Activated CD4-positive, alpha-beta T cell treated with anti-CD3 and anti-CD28 coated beads for 4 hours (primary cell): Measurements from ENCODE around the gene APOBEC3B.
"Not testable (repeated sequence)": the region's sequence is repeated elsewhere in the genome, so short reads cannot be mapped to it uniquely, and the experiment has no call there.

Source experiments
- DNase-seq, 2 donors: peaks; one replicate each; pipeline ENCODE4 v3.0.0-alpha.2; 2020

The APOBEC3B gene

DNA sequence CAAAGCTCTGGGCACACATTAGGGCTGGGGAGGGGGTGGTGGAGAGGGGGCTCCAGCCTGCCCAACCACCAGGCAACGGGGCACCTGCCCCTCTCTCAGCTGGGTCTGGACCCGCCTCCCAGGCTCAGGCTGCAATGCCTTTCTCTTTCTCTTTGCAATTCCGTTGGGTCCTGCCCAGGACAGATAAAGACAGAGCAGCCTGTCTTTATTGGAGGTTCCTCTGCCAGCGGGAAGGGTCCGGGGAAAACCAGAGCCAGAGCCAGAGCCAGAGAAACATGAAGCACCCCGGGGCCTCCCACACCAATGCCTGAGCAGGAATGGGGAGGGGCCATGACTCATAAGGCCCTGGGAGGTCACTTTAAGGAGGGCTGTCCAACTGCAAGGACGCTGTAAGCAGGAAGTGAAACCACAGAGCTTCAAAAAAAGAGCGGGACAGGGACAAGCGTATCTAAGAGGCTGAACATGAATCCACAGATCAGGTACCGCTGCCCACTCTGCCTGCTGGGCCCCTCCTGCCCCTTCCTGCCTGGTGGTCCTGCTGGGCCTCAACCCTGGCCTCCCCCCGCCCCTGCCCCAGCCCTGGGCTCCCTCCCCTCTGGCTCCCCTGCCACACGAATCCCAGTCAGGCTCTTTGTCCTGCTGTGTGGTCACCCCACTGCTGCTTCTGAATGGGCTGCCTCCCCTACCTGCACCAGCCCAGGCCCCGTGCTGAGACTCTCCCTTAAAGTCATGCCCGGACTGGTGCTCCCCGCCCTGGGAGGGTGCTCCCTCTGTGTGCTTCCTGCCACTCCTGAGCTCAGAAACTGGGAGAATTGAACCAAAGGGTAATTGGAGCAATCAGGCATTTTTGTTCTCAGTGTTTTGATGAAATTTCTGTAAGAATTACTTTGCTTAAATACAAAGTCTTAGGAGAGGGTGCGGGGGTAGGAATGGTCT, at the start of gene APOBEC3B:
TSS of gene APOBEC3B (plus strand) at position 356 of the 936 bp plus-strand sequence. CDS start at position 463, 107 bp downstream.
- DNase-seq, result peak; percentile 42 to 56

DNA sequence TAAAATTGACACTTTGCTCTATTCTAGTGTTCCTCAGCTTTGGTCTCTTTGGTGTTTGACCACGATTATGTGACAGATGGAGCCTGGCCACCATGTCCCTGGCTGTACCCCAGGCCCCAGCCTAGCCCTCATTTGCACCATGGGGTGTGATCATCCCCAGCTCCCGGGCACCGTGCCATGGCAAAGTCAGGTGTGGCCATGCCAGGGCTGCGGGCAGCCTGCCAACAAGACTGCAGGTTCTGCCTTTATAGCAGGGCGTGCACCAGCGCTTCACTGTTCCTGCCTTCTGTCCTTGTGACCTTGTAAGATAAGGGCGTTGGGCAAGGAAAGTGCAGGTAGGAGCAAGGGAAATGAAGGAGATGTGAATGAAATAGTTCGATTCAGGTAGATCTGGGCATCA, 47.1 kb upstream of the APOBEC3B start:
- no peak for DNase-seq

DNA sequence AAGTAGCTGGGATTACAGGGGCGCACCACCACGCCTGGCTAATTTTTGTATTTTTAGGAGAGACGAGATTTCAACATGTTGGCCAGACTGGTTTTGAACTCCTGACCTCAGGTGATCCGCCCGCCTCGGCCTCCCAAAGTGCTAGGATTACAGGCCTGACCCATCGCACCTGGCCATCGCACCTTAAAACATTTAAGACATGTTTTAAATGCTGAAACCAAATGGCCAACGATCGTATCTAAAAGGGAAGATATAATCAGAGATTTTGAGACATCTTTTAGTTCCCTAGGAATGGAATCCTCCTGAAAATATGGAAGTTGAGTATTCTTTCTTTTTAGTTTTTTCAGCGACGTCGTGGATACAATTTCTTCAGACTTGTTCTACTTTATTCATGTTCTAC, 46.5 kb upstream of the APOBEC3B start:
- DNase-seq, result no peak

DNA sequence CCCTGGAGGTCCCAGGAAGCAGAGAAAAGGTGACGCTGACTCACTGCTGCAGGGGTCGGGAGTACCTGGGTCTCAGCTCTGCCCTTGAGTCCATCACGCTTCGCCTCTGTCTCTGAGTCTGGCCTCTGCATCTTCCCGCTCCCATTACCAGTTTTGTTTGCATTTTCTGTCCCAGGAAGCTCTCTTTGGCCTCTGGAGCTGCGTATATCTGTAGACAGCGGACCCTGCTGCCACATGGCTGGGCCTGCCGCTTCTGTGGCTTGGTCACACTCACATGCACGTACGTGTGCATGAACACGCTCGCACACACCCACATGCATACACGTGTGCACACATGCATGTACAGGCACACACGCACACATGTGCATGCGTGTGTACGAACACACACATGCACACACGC, 45.6 kb upstream of the APOBEC3B start:
- DNase-seq, result no peak

DNA sequence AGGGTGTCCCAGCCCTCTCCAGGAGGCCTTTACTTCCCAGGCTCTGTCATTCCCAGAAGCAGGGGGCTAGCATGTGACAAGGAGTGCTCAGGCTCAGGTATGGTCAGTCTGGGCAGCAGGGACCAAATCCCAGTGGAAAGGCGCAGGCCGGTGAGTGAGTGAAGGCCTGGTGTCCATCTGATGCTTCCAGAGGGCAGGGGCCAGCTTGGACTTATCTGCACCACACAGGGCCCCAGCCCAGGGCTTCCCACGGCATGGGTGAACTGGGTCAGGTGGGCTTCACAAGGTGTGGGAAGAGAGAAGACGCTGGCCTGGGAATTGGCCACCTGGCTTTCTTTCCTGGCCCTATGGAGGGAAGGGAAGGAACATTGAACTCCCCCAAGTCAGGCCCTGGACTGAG, 45.1 kb upstream of the APOBEC3B start:
- no peak for DNase-seq

DNA sequence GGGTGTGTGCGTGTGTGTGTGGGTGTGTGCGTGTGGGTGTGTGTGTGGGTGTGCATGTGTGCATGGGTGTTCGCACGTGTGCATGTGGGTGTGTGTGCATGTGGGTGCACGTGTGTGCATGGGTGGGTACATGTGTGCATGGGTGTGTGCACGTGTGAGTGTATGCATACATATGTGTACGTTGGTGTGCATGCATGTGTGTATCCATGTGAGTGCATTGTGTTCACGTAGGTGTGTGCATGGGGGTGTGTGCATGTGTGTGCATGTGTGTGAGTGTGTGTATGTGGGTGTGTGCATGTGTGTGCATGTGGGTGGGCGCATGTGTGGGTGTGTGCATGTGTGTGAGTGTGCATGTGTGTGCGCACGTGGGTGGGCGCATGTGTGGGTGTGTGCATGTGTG, 44.6 kb upstream of the APOBEC3B start:
- no peak for DNase-seq

DNA sequence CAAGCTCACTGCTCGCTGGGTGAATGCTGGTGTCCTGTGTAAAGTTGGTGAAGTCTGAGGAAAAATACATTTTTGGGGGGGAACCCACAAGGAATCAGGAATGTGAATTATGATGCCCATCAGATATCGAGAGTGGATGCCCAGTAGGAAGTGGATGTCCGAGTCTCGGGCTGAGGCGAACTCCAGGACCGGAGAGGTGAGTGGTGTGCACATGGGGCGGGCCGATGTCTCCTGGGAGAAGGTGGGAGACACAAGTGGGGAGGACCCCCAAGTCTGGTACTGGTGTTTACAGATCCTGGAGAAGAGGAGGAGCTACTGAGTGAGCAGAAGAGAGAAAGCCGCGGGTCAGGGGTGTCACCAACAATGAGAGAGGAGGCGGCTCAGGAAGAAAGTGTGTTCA, 43.9 kb upstream of the APOBEC3B start:
- DNase-seq, result no peak

DNA sequence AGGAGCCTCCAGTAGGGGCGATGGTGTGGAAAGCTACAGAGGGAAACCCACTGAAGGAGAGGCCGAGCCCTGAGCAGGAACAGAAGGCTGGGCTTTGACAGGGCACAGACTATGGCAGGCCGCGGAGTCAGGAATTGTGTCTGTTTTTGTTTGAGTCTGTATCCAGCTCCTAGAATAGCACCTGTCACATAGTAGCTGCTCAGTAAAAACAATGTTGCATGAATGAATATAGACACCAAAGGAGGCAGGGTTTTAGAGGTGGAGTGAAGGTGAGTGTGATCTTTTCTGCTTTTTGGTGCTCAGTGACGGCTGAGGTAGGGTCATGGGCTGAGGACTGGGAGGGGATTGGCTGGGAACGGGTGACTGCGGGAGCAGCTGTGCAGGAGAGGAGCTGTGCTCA, 43.2 kb upstream of the APOBEC3B start:
- DNase-seq, result no peak

DNA sequence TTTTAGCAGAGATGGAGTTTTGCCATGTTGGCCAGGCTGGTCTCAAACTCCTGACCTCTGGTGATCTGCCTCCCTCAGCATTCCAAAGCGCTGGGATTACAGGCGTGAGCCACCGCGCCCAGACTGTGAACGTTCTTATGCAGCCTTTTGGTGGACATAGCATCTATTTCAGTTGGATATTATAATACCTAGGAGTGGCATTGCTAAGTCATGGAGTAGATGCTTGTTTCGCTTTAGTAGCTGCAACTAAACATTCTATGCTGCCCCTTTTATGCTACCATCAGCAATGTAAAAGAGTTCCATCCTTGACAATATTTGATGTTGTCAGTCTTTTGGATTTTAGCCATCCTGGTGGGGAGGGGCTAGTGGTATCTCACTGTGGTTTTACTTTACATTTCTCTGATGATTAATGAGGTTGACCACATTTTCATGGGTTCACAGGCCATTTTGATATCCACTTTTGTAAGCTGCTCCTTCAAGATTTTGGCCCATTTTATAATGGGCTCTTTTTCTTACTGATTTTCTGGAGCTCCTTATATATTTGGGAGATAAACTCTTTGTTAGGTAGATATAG, 41.2 kb upstream of the APOBEC3B start:
- no peak for DNase-seq

DNA sequence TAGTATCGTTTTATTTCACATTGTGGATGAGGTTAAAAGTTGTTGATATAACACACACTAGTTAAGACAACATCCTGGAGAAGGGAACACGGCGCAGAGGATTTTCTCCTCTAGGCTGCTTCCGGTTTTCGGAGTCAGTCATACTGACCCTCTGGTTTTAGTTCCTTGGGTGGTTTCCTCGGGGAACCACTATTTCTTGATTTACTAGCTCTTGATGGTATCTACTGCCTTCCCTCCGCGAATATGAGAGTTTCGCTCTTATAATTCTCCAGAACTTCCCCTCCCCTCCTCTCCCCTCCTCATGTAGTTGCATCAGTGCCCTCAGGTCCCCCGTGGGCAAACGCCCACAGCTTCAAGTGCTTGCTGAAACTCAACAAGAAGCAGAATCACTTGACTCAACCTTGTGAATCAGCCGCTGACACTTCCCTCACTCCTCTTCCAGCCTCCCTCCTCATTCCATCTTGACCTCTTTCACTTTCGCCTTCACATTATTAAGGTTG, 40.6 kb upstream of the APOBEC3B start:
- DNase-seq, result peak; percentile 69 to 75

DNA sequence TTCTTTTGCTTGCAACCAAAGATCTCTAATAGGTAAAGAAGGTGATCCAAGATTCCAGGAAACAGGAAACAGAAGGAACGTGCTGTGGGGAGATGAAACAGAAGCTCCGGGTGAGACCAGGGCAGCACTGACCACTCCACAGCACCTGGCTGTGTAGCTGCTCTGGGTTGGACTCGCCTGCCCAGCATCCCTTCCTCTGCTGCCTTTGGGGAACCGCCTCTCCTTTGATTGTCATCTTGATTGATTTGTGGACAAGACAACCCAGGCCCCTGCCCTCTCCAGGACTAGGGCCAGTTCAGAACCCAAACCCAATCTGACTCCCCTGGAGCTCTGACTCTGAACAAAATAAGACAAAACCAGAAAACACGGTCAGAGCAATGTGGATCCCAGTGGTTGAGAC, 39.4 kb upstream of the APOBEC3B start:
- DNase-seq, result no peak

DNA sequence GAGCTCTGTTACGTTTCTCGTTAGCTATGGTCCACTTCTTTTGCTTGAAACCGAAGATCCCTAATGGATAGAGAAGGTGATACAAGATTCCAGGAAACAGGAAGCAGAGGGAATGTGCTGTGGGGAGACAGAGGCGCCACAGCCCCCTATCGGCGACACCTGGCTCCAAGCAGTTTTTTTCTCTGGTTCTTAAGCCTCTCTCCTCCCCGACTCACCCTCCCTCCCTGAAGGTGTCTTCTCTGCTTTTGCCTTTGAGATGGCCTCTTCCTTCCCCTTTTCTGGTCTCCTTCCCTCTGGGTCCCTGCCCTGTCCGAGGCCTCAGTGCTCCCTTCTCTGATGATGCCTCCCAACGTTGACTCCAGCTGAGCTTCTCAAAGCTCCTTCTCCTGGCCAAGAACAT, 38.9 kb upstream of the APOBEC3B start:
- DNase-seq, result no peak

DNA sequence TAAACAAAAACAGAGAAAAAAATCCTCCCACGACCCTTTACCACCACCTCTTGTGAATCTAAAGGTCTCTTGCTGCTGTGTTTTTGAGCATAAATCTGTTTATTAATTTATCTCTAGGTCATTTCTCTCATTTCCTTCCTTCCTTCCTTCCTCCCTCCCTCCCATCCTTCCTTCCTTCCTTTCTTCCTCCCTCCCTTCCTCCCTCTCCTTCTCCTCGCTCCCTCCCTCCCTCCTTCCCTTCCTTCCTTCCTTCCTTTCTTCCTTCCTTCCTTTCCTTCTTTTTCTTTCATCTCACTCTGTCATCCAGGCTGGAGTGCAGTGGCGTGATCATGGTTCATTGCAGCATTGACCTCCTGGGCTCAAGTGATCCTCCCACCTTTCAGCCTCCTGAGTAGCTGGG, 38.3 kb upstream of the APOBEC3B start:
- no peak for DNase-seq

DNA sequence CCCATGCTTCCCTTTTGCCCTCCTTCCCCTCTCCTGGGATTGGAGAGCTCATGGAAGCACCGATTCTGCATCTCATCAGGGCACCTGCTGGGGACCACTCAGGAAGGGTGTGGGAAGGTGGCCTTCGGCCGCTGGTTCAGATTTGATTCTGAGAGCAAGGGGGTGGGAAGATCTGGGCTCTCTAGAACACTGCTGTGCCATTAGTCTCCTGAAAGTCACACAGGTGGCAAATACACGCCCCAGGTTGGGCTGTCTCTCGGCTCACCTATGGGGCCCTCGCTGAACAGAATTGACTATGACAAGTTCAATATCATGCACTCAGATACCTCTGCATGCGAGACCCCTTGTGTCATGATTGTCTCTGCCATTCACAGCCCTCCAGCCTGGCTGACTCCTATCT, 37.5 kb upstream of the APOBEC3B start:
- no peak for DNase-seq

DNA sequence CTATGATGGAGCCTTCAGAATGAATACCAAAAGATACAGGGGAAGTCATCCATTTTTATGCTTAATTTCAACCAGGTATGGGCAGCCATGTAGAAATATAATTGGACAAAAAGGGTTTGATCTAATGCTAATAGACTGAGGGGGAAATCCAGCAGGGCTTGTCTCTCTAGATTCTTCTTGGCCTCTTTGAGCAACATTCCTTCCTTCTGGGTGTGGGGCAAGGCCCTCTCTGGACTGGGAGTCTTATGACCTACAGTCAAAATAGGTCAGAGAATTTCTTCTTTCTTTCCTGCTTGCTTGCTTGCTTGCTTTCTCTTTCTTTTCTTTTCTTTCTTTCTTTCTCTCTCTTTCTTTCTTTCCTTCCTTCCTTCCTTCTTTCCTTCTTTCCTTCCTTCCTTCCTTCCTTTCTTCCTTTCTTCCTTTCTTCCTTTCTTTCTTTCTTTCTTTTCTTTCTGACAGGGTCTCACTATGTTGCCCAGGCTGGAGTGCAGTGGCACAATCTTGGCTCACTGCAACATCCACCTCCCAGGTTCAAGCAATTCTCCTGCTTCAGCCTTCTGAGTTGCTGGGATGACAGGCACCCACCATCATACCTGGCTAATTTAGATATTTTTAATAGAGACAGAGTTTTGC, 36.3 kb upstream of the APOBEC3B start:
- DNase-seq, result not testable (repeated sequence)

DNA sequence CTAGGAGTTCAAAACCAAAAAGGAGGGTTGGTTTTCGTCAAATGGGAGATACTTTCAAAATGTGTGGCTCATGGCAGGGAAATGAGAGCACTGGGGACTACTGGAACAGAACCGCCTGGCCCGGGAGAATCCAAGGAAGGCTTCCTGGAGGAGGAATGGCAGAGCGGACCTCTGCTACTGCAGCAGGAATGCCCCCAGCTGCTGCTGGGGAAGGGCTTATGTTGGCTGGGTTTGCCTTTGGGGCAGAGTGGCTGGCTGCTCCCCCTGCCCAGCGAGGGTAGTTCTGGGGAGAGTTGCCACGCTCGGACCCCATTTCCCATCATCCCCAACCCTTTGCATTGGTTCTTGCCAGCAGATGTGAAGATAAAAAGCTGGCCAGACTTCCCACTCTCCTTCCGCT, 35.4 kb upstream of the APOBEC3B start:
- no peak for DNase-seq

DNA sequence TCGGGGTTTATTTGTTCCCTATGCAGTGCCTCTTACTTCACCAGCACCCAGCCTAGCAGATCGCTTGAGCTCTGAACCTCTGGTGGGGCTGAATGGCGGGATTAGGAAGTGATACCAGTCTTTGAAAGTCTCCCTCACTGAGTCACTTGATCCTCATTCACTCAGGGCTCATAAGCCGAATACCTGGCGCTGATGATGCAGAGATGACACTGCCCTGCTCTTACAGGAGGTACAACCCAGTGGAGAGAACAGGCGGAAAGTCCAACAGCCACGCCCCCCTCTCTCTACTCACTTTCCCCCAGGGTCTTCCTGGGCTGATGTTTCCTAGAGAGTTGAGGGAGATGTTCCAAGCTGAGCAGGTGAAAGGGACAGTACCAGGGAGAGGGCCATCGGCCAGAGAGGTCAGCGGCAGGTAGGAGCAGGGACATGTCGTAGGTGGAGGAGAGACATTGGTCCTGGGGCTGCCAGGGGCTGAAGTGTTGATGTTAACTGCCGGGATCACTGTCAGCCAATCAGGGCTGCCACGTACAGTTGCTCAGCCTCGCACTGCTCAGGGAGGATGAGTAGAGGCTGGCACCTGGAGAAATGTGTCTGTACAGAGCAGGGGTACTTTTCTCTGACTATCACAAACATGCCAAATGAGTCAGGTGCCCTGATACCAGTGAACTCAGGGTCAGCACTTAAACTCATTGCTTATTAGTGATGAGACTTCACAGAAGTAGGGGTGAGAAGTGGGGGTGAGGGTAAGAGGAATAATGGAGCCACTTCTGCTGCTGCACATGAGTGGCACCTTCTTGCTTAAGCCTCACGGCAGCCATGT, 34.6 kb upstream of the APOBEC3B start:
- no peak for DNase-seq

DNA sequence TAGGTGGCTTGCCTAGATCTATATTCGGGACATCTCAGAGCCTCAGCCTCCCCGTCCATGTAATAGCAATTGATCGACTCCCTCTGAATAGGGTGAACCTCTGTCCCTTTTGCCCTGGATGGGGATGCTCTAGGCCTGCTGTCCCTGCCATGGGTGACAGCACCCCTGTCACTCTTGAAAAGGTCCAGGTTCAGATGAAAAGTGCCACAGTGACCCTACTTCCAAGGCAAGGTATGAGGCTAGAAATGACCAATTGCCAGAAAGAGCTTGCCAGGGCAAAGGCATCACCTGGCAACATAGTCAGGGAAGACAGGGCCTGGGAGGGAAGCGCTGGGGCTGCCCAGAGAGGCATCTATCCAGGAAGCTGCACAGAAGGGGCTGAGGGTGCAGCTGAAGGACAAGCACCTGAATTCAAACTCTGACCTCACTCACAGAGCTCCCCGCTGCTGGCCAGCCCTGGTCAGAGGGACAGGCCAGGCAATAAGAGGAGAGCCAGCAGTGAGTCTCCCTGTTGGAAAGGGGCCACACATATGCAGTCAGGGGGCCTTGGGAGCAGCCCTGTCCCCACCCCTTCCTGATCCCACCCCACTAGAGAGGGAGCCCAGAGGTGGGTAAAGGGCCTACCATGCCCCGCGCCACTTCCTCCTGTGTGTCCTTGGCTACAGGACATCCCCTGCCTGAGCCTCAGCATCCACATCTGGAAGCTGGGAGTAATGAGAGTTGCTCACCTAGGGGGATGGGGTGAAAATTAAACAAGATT, 33.8 kb upstream of the APOBEC3B start:
- no peak for DNase-seq

DNA sequence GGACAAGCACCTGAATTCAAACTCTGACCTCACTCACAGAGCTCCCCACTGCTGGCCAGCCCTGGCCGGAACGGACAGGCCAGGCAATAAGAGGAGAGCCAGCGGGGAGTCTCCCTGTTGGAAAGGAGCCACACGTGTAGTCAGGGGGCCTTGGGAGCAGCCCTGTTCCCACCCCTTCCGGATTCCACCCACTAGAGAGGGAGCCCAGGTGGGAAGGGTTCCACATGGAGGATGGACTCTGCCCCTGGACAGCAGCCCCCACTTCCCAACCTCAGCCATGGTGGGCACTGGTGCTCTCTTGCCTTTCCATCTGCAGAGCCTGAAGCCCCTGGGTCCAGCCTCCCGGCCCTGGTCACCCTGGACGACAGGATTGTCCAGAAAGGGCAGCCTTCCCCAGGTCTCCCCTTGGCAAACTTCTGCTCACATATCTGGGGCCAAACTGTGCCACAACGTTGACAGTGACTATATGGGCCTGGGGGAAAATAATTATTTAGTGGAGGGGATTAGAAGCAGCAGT, 32.2 kb upstream of the APOBEC3B start:
- DNase-seq, result no peak

DNA sequence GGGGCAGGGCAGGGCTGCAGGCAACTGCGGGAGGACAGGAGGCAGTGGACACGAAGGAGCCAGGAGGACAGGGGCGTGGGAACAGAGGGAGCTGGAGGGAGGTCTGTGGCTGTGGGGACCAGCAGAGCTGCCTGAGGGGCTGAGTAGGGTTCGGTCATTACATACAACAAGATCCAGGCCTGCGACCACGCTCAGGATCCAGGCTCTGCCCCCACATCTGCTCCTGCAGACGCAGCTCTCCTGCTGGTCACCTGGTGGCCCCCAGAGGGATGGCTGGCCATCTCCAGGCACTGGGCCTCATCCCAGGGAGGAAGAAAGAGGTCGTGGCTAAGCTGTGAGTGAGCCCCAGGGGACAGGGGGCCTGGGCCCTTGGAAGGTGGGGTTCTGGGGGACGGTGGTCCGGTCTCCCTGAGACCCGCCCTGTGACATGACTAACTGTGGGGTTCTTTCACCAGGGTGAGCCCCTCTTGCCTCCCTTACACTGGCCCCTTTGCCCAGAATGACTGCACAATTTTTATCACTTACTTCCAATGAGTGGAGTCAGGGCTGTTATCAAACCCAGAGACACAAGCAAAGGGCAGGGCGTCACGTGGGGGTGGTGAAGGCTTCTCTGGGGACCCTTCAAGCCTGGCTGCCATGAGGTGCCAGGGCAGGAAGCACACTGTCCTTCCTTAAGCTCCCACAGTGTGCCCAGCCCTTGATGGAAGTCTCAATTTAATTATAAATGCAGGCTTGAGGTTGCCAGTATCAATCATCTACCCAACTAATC, 31.4 kb upstream of the APOBEC3B start:
- no peak for DNase-seq

DNA sequence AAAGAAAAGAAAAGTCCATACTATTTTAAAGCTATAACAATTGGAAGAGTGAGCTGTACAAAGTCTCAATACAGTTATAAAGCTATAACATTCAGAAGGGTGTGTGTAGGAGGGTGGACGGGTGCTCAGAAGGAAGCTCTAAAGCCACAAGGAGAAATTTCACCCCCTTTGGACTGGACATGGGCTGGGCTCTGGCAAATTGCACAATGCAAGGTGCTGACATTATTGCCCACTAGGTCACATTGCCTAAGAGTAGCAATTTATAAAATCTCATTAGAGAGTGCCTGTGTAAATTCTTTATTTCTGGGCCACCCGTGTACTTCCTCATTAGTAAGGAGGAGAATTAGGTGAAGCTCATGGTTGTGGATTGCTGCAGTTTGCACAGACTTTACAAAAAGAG, 30.4 kb upstream of the APOBEC3B start:
- DNase-seq, result no peak
